Cerebellar cortex (tissue), 1 donor: Measurements from ENCODE around the gene TTLL11.

Experiments used
- DNase-seq: peaks from one replicate; pipeline ENCODE4 v3.0.0-alpha.2; 2015; ENCODE audit warnings: low spot score

The TTLL11 gene

DNA sequence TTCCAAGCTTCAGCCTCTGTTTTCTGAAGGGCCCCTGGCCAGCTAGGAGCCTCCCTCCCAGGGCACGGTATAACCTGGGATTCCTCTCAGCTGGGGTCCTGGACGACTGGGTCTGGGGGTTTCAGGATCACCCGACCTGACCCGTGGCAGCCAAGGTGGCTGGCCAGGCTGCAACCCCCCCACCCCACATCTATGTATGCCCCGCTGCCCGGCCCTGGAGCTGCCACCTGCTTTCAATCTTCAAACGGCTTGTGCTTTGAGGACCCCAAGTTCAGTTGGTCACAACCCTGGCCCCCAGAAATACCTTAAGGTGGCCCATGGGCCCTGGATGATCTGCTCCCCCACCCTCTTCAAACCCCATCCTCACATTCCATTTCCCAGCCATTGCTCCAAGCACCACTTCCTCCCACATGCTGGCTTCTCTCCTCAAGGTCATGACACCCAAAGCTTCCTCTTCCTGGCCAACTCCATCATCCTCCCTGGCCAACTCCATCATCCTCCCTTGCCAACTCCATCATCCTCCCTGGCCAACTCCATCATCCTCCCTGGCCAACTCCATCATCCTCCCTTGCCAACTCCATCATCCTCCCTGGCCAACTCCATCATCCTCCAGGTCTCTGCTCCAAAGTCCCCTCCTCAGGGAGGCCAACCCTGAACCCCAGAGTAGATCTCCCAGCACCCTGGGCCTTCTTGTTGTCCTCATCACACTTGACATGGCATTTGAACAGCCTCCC, 17.2 kb upstream of the TTLL11 start:
- no peak for DNase-seq

DNA sequence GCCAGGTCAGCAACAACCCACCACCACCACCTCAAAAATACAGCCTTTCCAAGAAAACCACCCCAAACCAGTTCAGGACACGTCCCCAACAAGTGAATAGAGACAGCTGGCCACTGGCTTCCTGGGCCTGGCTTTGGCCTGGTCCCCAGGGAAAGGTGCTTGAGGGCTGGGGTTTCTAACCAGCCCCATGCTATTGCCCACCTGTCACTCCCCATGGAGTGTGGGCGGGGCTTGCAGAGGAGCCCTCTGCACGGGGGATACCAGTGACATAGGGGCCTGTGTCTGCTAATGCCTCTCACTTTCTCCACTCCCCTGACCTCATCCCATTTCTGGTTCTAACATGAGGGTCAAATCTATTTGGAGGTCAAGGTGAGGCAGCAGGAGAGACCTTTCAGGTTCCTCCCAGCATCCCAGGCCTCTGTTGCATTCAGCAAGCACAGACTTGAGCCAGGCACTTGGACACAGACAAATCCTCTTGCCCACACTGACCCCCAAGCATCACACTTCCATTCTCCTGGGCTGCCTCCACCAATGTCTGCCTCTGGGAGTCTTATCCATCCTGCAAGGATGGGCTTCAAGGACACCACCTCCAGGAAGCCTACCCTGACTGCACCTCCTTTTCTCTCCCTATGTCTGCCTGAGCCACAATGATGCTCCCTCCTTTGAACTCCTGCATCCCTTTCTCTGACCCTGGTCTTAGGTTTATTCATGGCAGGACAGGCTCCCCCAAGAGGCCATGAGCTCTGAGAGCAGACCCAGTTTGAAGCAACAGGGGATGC, 16.1 kb upstream of the TTLL11 start:
- DNase-seq: no peak

DNA sequence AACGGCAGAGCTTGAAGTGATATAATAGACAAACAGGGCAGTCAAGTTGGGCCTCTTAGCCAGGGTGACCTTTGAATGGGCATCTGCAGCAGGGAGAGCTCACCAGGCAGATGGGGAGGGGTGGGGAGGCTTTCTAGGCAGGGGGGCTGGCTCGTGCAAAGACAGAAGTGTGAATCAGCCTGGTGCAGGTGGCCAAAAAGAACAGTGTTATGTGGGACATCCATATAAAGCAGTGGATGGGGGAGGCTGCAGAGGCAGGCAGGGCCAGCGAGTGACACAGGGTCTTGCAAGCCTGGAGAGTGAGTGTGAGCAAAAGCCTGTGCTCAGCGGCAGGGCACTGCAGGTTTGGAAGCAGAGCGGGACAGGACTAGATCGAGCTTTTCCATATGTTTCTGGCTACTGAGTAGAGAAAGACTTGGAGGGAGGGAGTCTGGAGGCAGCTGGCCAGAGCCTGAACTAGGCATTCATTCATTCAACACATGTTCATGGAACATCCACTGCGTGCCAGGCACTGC, 14.2 kb upstream of the TTLL11 start:
- DNase-seq: no peak

DNA sequence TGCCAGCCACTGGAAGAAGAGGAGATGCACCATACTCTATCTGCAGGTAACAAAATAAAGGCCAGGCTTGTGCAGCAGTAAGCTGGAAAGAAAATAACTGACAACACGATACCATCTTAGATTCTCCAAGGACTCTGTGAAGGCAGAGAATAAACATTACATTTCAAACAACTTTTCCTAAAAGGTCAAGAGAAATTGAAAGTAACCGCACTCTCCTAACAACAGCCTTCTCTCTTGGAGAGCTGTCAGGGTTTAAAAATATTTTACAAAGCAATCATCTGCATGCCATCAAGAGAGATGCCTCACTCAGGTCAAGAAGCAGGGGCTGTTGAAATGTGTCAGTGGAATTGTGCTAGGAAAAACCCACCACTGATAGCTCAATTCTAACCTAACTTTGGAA, 13.5 kb upstream of the TTLL11 start:
- no peak for DNase-seq

DNA sequence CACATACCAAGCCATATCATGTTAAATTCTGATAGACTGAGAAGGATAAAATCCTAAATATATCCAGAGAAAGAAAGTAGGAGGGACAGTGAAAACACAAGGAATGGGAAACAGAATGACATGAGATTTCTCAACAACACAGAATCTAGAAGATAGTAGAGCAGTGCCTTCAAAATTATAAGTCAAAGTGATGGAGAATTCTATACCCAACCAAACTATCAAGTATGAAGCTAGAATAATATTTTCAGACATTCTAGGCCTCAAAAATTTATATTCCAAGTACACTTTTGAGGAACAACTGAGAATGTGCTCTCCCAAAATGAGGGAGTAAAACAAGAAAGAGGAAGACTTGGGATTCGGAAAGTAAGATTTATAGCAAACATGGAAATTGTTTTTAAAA, 10.9 kb upstream of the TTLL11 start:
- DNase-seq: no peak

DNA sequence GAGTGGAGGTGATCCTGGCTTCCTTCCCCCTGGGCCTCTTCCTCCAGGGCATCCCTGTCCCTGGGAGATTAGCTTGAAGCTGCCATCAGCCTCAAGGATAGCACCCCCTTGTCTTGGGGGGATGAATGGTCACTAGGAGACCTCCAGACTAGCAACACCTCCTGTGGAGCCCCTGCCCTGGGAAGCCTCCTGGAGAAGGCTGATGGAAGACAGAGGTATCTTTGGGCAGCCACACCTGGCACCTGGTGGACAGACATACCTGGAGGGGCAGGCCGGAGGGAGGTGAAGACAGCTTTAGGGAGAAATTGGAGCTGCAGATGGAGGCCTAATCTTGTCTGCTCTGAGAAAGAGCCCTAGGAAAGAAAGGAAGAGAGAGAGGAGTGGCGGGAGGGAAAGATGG, 9.0 kb upstream of the TTLL11 start:
- DNase-seq: no peak

DNA sequence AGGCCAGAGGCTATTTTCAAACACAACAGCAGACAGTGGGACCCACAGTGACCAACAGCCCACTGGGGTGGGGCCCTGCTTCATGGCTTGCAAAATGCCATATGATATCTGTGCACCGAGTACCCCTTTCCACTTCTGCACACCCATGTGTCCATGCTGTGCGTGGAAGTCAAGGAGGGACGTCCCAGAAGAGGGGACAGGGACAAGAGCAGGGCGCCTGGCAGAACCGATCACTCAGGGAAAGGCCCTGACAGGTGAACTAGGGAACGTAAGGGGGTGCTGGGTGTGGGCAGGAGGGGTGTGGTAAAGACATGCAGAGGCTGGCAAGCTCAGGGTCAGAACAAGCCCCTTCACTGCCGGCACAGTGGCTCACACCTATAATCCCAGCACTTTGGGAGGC, 7.6 kb upstream of the TTLL11 start:
- no peak for DNase-seq

DNA sequence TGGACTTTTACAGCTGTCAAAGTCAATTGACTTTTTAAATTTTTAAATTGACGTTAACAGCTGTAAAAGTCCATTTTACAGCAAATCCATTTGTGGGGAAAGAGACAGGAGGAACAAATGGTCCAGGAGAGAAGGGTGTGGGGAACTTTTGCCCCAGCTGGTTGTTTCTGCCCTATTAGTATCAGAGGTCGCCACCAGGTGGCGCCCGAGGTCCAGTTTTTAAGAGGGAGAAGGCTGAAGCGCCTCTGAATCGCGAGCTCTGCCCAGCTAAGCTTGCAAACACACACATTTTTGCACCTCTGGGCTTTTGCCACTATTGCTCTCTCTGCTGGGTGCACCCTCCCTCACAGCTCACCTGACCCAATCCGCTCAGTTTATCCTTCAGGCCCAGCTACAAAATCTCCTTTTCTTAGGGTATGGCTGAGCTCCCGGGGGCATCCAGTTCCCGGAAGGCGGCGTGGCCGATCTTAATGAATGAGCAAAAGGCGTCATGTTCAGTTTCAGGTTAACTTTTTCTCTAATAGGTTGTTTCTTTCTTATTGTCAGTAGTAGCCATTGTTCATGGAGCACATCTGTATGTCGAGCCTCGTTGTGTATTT, 6.3 kb upstream of the TTLL11 start:
- DNase-seq: peak; percentile 86

DNA sequence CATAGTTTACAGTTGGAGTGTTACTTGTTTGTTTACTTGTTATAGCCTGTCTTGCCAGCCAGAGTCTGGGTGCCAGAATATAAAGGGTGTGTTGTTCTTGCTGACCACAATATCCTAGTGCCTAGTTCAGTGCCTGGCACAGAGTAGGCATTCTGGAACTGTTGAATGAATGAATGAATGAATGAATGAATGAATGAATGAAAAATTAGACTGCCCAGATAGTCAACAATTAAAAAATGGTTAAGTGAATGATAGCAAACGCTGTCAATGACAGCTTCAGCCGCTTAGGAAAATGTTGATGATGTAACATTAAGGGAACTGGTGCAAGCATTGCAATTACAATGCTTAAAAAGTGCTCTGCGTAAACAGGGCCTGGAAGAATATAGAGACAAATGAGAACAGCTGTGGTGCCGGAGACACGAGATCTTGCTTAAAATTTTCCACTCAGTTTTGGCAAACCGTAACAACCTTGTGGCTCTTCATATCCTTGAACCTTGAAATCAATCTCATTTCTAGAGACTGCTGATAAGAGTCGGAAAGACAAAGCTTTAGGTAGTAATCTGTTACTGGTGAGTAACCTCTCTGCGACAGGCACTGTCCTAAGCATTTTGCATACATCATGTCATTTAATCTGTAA, 4.7 kb upstream of the TTLL11 start:
- DNase-seq: no peak

DNA sequence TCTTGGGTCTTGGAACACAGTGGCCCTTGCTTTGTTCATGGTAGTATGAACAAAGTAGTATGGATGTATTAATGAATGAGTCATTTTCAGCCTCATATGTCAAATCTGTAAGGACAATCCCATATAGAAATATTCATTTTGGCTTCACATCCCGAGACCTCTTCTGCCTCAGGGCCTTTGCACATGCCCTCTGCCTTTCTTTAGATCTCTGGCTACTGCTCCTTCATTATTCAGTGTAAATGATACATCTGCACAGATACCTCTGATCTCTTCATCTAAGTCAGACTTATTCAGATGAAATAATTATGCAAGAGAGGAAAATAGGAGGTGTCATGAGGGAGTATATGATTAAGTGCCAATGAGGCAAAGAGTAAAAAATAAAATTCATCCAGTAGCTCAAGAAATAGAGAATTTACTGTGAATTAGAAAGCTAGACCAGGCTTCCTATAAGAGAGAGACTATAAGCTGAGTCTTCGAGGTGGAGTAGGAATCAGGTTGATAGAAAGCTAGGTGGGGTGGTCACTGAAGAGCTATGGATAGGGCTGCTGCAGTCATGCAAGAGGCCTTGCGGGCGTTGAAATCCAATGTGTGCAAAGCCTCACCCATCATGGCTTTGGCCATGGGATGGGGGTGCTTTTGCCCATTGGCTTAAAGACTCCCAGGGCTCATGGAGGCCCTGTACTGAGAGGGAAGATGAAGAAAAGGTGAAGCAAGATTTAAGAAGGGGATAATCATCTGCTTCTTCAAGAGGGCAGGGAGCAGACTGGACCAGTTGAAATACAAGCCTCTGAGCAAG, 3.7 kb upstream of the TTLL11 start:
- no peak for DNase-seq

DNA sequence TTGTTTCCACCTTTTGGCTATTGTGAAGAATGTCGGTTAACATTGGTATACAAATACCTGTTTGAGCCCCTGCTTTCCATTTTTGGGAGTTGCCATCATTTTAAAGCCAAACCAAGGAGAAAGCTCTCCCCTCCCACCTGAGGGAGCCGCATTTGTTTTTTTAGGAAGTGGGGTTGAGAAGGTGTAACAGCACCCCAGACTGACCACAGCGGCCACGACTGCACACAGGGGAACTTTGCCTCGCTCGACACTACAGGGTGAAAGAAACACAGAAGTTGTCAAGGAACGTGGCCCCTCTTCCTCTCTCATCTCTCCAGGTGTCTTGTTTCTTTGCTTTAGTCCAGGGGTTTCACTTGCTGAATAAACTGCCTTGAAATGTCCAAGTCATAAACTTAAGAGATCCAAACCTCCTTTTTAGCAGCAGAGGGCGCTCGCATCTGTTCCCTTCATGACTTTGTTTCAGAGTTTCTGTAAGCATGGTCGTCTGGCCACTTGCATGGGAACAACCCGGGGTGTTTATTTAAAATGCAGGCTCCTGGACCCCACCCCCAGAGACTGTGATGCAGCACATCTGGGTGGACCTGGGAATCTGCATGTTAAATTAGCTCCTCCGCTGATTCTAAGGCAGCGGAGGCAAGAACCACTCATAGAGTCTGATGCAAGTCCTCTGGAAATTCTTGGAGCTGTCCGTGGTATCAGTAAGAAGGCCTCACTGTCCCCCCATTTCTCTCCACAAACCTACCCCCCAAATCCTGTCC, 2.1 kb upstream of the TTLL11 start:
- DNase-seq: peak; percentile 71

DNA sequence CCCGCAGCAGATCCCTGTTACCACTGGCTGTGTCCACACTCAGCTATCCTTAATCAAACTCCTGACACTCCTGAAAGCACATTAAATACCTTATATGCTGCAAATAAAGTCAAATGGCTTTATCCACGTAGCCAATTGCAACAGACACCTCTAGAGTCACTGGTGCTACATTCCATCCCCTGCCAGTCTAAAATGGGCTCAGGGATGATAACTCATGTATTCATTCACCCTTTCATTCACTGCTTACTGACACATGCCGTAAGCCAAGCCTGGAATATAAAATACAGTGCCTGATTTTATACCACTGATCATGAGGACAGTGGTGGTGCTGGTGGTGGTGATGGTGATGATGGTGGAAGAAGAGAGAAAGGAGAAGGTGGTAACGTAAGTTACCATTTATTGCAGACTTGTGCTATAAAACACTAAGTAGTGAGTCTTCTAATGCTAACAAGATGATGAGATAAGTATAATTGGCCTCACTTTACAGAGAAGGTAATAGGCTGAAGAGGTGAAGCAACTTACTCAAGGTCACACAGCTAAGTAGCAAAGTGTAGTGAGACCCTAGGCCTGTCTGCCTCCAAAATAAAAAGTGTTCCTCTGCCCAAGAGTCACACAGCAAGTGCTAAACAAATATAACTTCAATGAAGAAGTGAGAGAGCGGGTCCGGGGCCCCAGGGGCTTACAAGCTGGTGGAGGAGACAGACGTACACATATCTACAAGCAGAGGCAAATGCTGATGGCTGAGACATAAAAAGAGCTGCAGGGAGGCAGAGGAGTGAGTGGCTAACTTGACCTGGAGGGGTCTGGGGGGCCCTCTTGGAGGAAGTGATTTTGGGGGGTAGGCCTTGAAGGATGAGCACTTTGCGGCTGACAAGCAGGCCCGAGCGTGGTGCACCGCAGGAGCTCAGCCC, 1.2 kb downstream of the TTLL11 start:
- DNase-seq: no peak

DNA sequence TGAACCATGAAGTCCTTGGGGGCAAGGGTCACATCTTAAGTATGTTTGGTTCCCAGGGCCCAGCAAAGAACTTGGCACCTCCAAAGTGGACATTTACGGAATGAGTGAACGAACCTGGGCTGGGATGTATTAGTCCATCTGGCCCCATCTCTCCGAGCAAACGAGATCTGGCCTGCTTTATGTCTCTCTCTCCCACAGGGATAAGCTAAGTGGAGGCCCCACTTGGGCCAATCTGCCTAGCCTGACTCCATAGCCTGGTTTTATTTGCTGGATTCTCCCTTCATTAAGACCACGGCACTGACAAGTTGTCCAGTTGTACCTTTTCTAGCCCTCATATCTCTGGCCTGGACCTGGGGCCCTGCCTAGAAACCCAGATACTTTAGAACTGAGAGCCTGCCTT, 2.1 kb downstream of the TTLL11 start:
- no peak for DNase-seq

DNA sequence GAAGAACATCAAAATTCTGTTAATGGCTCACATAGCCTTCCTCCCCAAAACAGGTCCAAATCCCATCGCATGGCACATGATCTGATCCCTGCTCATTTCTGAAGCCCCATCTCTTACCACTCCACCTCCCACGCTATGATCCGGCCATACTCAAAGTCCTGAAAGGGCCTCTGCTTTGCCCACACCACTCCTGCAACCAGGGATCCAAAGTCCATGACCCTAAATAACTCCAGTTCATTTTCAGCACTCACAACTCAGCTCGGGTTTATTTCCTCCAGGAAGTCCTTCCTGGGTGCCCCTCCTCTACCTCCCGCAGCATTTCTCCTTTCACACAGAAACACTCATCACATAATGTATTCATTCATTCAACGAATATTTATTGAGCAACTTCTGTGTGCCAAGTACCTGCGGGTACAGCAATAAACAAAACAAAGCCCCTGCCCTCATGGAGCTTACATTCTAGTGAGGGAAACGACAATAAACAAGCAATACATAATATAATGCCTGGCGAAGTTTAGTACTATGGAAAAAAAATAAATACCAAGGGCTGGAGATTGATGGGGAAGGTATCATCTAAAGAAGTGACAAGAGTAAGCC, 2.7 kb downstream of the TTLL11 start:
- no peak for DNase-seq

DNA sequence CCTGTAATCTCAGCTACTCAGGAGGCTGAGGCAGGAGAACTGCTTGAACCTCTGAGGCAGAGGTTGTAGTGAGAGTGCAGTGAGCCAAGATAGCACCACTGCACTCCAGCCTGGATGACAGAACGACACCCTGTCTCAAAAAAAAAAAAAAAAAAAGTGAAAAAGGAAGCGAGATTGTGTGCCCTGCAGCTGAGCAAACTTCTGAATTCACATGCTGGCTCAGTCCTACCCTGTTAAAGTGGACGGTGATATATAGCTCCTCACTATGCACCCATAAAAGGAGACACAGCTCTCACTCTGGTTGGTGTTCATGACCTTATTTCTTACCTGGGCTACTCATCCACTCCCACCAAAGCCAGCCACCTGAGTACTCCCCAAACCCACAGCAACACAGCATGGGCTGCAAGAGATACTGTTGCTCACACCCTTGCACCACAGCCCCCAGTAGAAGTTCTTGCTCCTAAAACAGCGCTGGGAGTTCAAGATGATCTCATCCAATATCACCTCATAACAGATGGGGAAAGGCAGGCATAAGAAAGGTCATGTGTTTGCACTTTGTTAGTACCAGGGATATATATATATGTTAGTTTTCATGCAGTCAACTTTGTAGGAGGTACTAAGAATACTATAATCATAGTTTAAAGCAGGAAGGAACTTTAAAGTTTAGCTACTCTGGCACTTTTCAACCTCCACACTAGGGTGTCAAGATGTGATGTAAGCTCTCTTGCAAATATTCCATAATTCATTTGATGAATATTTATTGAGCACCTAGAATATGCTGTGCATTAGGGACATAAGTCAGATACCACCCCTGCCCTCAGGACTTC, 4.0 kb downstream of the TTLL11 start:
- DNase-seq: no peak

DNA sequence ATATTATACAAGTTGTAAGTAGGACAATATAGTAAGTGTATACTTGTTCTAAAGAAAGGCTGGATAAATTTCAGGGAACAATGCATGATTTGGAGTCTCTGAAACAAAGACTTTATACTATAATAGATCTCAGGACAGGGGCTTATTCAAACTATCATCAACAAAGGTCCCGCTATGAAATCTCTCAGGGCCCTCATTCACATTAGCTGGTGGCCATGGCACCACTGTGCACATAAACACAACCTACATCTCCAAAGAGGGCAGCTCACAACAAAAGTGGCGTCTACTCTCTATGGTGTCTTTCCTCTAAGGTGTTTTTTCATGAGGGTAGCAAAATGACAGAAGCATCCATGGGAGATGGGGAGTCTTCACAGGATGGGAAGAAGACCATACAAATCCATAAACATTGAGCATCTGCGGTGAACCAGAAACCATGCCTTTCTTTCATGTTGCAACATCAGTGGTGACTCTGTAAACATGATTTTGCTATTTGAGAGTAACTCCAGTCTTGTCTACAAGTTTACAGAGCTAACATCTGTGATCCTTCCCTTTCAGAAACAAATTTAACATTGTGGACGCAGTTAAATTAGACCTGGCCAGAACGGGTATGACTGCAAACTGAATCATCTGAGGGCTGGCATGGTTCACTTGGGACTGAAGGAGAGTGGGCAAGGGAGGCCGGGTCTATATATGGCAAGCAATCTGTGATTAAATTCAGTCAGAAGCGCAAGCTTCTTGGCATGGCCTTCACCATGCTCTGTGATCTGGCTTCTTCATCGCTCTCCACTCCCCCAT, 5.5 kb downstream of the TTLL11 start:
- DNase-seq: peak; percentile 87

DNA sequence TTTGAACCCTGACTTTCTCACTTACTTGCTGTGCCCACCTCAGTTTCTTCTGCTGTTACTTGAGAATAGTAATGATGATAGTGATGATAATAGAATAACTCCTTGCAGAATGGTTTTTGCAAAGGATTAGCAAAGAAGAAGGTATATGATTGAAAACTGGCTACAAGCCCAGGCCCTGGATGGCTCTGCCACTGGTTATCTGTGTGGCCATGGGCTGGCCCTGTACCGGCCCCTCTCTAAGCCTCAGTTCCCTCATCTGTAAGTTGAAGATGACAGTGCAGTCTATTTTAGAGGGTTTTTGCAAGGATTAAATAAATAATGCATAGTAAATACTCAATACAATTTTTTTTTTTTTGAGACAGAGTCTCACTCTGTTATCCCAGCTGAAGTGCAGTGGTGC, 6.2 kb downstream of the TTLL11 start:
- DNase-seq: peak; percentile 19

DNA sequence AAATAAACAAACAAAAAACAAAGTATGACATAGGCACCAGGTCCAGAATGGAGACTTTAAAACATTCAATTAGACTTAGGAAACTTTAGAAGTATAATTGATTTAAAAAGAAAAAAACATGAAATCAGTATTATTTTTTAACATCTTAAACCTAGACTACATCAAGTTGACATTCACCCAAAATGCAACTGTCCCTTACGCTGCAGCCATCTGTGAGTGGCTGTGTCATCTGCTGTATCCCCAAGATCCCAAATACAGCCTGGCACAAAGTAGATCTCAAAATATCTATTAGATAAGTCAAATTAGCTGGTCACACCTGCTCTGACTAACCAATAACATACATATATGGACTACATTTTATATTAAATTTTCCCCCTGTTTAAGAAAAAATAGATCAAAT, 7.8 kb downstream of the TTLL11 start:
- peak; percentile 69 for DNase-seq
